Measurements from ENCODE around the gene FZD7. TPM values are rescaled to one million over a fixed set of nuclear protein-coding genes. Genes with fewer than 3 reads are reported as not detected.

FZD7 gene
- total and polyA plus RNA-seq, 9 of the 15 experiments (the other 6 are each of a cell fraction or from before 2014, with no cell fraction given), result 0.11 to 2.4 (median 0.69) TPM

DNA sequence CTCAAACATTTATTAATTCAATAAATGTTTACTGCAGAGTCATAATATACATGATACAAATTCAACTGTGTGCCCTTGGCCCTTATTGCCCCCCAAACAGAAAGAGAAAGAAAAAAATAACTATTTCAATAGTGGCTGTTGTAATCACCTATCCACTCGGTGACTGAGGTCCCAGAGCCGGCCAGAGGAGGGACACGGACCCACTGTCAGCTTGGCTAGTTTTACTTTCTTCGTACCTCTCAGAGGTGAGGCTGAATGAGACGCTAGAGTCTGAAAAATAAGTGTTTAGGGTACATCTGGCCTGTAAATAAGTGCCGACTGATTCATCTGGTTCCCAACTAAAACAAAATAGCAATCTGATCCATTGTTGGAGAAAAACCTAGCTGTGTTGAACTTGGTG lies 31.3 kb upstream of the FZD7 start (continued):
- TF ChIP-seq CBX1 (IDR thresholded peaks at IDR 0.05; ENCODE audit: low read depth) (no peak), POLR2AphosphoS5 (IDR thresholded peaks at IDR 0.05; ENCODE audit: control insufficient read depth, insufficient read depth, low read depth, low read length) (no peak), CHCHD3 (CRISPR knock-in tag; IDR thresholded peaks at IDR 0.05) (no peak), SLC30A9 (CRISPR knock-in tag; IDR thresholded peaks at IDR 0.05) (no peak), FOSL1 (tag; conservative IDR thresholded peaks at IDR 0.05) (no peak), SRF (CRISPR knock-in tag; IDR thresholded peaks at IDR 0.05) (no peak)

DNA sequence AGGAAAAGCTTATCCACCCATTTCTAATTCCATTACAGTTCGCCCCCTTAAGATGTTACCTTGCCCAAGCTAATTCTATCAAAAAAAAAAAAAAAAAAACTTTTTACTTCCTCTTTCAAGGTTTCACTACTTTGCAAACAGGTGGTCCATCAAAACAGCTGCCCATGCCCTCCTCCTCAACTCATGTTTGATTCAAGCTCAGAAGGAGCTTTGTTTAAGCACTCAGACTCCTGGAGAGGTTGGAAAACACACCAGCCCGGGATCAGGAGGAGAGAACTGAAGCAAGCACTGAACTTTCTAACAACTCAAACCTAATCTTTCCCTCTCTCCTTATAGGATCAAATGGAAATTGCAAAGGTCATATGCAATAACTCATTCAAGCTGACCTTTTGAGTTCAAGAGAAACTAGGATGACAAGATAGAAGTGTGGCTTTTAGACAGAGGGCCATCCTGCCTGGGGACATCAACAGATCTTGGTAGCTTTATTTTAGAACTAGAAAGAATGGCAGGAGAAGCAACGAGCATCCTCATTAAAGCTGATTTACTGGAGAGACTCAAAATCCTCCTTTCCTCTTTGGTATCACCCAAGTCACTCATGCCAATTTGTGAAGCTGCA lies 28.3 kb upstream of the FZD7 start:
- Histone ChIP-seq H3K27me3 (ENCODE audit: control insufficient read depth in 2 of 2, insufficient read depth in 2 of 2, low read length in 2 of 2) (peaks cover 0 to 11% of the 10 kb centered on the region in 2 experiments; a peak in 4 of 5 replicates), H3K27ac (ENCODE audit: extremely low read depth, low read depth, low read length) (no peak overlapping the region), H2AFZ (ENCODE audit: low read depth, low read length) (no peak overlapping the region), H4K20me1 (replicated peaks; ENCODE audit: control insufficient read depth, insufficient read depth, low read length) (no peaks in the 10 kb centered on the region), H3K79me2 (ENCODE audit: control insufficient read depth, insufficient read depth, low read length) (no peaks in the 10 kb centered on the region), H3K9ac (ENCODE audit: insufficient read depth in 1 of 2, low read depth in 2 of 2, low read length in 2 of 2) (no peak overlapping the region), H3K4me2 (ENCODE audit: insufficient read depth, low read length) (no peak overlapping the region), H3K9me3 (replicated peaks; ENCODE audit: control insufficient read depth, insufficient read depth, low read depth, low read length) (no peaks in the 10 kb centered on the region), H3K4me3 (no peak overlapping the region), H3K4me1 (replicated peaks in 1 of 2; ENCODE audit: control insufficient read depth in 2 of 2, insufficient read depth in 2 of 2, low read length in 2 of 2) (no peaks in the 10 kb centered on the region), H3K9me1 (ENCODE audit: control insufficient read depth, insufficient read depth, low read length) (no peaks in the 10 kb centered on the region), H3K36me3 (ENCODE audit: control insufficient read depth, insufficient read depth, low read length) (no peaks in the 10 kb centered on the region)
- ChIA-PET POLR2A (no interaction called here), CTCF (ENCODE audit: low intra/inter-chr PET ratio) (no interaction called here)
- ATAC-seq (no peak), DNase-seq (ENCODE audit: extremely low read depth in 1 of 4, low spot score in 3 of 4) (no peak), FAIRE-seq (no peak)
- intact Hi-C loops (cut with micrococcal nuclease), result no loop called here
- in situ Hi-C loops (cut with MboI), result no loop called here
- 0% methylated on average over 3 of the region's 3 CpGs for WGBS (ENCODE audit: insufficient coverage, low coverage, missing lambda C conversion rate)
- BruUV-seq (replicated peaks), result no TSS peak
- TF ChIP-seq, protein P1, sequence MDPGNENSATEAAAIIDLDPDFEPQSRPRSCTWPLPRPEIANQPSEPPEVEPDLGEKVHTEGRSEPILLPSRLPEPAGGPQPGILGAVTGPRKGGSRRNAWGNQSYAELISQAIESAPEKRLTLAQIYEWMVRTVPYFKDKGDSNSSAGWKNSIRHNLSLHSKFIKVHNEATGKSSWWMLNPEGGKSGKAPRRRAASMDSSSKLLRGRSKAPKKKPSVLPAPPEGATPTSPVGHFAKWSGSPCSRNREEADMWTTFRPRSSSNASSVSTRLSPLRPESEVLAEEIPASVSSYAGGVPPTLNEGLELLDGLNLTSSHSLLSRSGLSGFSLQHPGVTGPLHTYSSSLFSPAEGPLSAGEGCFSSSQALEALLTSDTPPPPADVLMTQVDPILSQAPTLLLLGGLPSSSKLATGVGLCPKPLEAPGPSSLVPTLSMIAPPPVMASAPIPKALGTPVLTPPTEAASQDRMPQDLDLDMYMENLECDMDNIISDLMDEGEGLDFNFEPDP (CRISPR knock-in tag; IDR thresholded peaks at IDR 0.05), result no peak
- TF ChIP-seq CHD1 (IDR thresholded peaks at IDR 0.05; ENCODE audit: low read length), result no peak
- TF ChIP-seq BACH1 (tag; IDR thresholded peaks at IDR 0.05), result no peak
- no peak for TF ChIP-seq ZKSCAN1 (IDR thresholded peaks at IDR 0.05; ENCODE audit: low read depth, low read length)
- no peak for TF ChIP-seq ZSCAN29 (IDR thresholded peaks at IDR 0.05)
- no peak for TF ChIP-seq RUNX1 (IDR thresholded peaks at IDR 0.05; ENCODE audit: low read depth)
- TF ChIP-seq PRMT5 (CRISPR knock-in tag; IDR thresholded peaks at IDR 0.05), result no peak
- TF ChIP-seq, protein P2, sequence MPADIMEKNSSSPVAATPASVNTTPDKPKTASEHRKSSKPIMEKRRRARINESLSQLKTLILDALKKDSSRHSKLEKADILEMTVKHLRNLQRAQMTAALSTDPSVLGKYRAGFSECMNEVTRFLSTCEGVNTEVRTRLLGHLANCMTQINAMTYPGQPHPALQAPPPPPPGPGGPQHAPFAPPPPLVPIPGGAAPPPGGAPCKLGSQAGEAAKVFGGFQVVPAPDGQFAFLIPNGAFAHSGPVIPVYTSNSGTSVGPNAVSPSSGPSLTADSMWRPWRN (IDR thresholded peaks at IDR 0.05; ENCODE audit: low read depth), result no peak
- no peak for TF ChIP-seq FOXP1 (CRISPR knock-in tag; IDR thresholded peaks at IDR 0.05)
- no peak for TF ChIP-seq ZNF699 (CRISPR knock-in tag; IDR thresholded peaks at IDR 0.05; ENCODE audit: insufficient replicate concordance)
- TF ChIP-seq TGIF2 (CRISPR knock-in tag; IDR thresholded peaks at IDR 0.05), result no peak

Data from K562 (cell line).